Lower lobe of right lung (tissue), 2 donors: ENCODE measurements around the gene CDKAL1. TPM values are rescaled to one million over a fixed set of nuclear protein-coding genes. Genes with fewer than 3 reads are reported as not detected.
"Not testable (repeated sequence)": the region's sequence is repeated elsewhere in the genome, so short reads cannot be mapped to it uniquely, and the experiment has no call there.

Source experiments
- ATAC-seq, 2 donors: fragments of 200-7000 bp; cut with Tn5 transposase; one replicate each; pipeline ENCODE4 v1.9.1; 2020 to 2022; ENCODE audit warnings: mild to moderate bottlenecking in 2 of 2, moderate library complexity in 2 of 2
- DNase-seq: peaks from one replicate; pipeline ENCODE4 v3.0.0-alpha.2; 2020
- H3K27ac ChIP-seq: fragments of 200-600 bp; one replicate; pipeline ENCODE4 v1.8.0; 2022
- H3K27me3 ChIP-seq: fragments of 200-600 bp; one replicate; pipeline ENCODE4 v1.8.0; 2022; ENCODE audit warnings: low read depth
- H3K36me3 ChIP-seq: fragments of 200-600 bp; one replicate; pipeline ENCODE4 v1.8.0; 2022; ENCODE audit warnings: mild to moderate bottlenecking
- H3K4me1 ChIP-seq: fragments of 200-600 bp; one replicate; pipeline ENCODE4 v1.8.0; 2022
- H3K4me3 ChIP-seq: fragments of 200-600 bp; one replicate; pipeline ENCODE4 v1.8.0; 2022; ENCODE audit warnings: mild to moderate bottlenecking
- H3K9me3 ChIP-seq: fragments of 200-600 bp; one replicate; pipeline ENCODE4 v1.8.0; 2022
- intact Hi-C: fragments of 100-400 bp; cut with DNase I; formaldehyde crosslinking; loops from one replicate; pipeline ENCODE4 v1.11.0; 2022
- total RNA-seq: library from RNA; stranded (reverse); fragmentation: NEBNext Ultra II Directional; extraction: Animal tissue kit (Norgen Biotek cat#: 25700); gene quantifications from one replicate; pipeline ENCODE4 v1.2.1, GENCODE V29; 2021
- TF ChIP-seq, protein P1 (sequence below): fragments of 200-600 bp; IDR thresholded peaks from one replicate; pipeline ENCODE4 v1.8.0; 2022; ENCODE audit warnings: antibody characterized with exemption, mild to moderate bottlenecking
- donor health status: DM: no; HTN: yes; CAD: no; lungs with severe emphysema.

The CDKAL1 gene
- total RNA-seq, 1 donor from 2014 or later = 16.0 TPM

DNA sequence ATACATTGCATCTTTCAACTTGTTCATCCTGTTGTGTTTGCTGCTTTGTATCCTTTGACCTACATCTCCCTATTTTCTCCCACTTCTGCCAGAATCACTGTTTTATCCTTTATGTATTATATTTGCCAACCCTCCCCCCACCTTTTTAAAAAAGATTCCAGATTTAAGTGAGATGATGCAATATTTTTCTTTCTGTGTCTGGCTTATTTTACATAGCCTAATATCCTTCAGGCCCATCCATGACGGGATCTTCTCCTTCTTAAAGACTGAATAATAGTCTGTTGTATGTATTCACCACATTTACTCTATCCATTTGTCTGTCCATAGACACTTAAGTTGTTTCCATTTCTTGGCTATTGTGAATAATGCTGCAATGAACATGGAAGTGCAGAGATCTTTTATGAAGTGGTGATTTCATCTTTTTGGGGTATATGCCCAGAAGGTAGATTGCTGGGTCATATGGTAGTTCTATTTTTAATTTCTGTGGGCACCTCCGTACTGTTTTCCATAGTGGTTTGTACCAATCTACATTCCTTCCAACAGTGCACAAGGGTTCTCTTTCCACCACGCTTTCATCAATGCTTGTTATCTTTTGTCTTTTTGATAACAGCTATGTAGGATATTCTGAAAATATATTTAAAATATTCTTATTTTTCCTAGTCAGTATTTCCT is 181.0 kb downstream of the CDKAL1 start:
- ATAC-seq (no peak), DNase-seq (no peak)
- Histone ChIP-seq H3K27me3 (no peaks in the 10 kb centered on the region), H3K9me3 (no peaks in the 10 kb centered on the region), H3K36me3 (no peaks in the 10 kb centered on the region), H3K4me3 (no peak overlapping the region), H3K4me1 (no peaks in the 10 kb centered on the region), H3K27ac (no peak overlapping the region)
- TF ChIP-seq, protein P1, sequence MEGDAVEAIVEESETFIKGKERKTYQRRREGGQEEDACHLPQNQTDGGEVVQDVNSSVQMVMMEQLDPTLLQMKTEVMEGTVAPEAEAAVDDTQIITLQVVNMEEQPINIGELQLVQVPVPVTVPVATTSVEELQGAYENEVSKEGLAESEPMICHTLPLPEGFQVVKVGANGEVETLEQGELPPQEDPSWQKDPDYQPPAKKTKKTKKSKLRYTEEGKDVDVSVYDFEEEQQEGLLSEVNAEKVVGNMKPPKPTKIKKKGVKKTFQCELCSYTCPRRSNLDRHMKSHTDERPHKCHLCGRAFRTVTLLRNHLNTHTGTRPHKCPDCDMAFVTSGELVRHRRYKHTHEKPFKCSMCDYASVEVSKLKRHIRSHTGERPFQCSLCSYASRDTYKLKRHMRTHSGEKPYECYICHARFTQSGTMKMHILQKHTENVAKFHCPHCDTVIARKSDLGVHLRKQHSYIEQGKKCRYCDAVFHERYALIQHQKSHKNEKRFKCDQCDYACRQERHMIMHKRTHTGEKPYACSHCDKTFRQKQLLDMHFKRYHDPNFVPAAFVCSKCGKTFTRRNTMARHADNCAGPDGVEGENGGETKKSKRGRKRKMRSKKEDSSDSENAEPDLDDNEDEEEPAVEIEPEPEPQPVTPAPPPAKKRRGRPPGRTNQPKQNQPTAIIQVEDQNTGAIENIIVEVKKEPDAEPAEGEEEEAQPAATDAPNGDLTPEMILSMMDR = no peak
- intact Hi-C loops = no loop called here

DNA sequence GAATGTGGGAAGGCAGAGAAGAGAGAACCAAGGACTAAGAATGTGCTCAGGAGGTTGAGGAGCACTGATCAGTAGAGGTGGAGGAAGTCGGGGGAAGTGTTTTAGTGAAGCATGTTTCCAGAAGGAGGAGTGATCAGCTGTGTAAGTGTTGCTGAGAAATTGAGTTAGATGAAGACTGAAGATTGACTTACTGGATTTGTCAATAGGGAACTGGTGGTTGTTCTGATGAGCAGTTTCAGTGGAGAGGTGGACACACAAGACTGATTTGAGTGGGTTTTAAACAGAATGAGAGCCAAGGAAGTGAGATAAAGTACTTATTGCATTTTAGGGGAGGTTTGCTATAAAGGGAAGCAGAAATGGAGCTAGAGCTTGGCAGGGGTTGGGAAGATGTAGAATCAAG is 182.6 kb downstream of the CDKAL1 start:
- no peaks in the 10 kb centered on the region for H3K4me1 ChIP-seq
- H3K36me3 ChIP-seq = no peaks in the 10 kb centered on the region
- H3K27ac ChIP-seq = no peak overlapping the region
- DNase-seq (no peak), ATAC-seq (no peak)
- no peaks in the 10 kb centered on the region for H3K9me3 ChIP-seq
- intact Hi-C loops = no loop called here
- TF ChIP-seq, protein P1 = no peak
- H3K27me3 ChIP-seq = no peaks in the 10 kb centered on the region
- no peak overlapping the region for H3K4me3 ChIP-seq

DNA sequence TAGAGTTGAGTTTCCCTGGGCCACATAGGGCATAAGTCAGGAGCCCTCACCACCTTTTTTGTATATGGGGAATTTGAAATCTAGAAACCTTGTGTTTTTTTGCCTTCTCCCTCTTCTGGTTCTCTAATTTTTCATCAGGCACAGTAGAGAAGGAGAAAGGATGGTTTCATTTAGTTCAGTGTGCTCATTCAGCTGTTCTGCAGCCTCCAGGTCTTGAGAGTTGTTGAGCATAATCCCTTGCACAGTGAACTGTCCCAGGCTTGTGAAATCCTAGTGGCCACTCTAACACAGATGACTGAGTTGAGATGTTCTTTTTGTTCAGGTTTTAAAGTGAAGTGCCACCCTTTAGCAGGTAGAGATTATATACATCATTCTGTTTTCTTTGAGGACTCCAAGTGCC is 183.5 kb downstream of the CDKAL1 start:
- H3K4me1 ChIP-seq = no peaks in the 10 kb centered on the region
- H3K36me3 ChIP-seq = no peaks in the 10 kb centered on the region
- no peak for ATAC-seq
- no peak overlapping the region for H3K27ac ChIP-seq
- H3K9me3 ChIP-seq = no peaks in the 10 kb centered on the region
- H3K4me3 ChIP-seq = no peak overlapping the region
- TF ChIP-seq, protein P1 = no peak
- intact Hi-C loops = no loop called here
- no peaks in the 10 kb centered on the region for H3K27me3 ChIP-seq
- no peak for DNase-seq

DNA sequence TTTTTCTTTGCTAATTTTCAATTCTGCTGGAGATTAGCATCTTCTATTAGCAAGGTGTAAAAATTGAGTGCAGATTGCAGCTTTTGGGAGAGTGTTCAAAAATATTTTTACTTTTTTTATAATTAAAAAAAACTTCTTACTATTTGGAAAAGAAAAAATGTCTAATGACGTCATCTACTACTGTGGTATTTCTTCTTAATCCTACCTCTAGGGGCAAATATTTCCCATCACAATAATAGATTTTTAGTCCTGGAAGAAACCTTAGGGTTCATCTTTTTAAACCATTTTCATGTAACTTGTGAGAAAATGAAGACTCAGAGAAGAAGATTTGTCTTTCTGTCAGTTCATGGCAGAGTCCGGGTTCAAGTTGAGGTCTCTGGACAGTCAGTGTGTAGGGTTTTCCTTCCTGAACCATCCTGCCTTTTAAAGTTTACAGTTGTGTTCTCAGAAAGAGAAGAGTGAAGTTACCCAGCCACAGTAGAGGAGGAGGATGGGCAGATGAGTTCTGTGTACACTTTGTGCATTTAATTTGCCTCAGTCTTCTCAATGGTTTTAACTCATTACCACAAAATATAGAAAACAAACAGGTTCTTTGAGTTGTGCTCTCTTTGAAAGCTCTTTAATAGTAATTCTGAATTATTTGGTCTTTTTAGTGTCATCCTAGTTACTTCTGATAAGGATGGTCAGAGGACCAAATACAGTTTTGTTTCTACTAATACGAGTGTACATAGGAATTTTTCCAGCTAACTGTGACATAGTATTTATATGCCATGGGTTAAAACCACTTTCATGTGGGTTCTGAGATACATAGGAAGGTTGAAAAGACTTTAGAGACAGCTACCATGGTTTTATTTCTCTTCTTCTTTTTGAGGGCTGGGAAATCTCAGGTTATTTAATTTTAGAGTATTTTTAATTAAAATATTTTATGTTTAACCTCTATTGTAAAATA is 184.7 kb downstream of the CDKAL1 start:
- ATAC-seq (no peak), DNase-seq (no peak)
- TF ChIP-seq, protein P1 = no peak
- Histone ChIP-seq H3K9me3 (no peaks in the 10 kb centered on the region), H3K36me3 (no peaks in the 10 kb centered on the region), H3K27me3 (no peaks in the 10 kb centered on the region), H3K4me3 (no peak overlapping the region), H3K27ac (no peak overlapping the region), H3K4me1 (no peaks in the 10 kb centered on the region)
- intact Hi-C loops = no loop called here

DNA sequence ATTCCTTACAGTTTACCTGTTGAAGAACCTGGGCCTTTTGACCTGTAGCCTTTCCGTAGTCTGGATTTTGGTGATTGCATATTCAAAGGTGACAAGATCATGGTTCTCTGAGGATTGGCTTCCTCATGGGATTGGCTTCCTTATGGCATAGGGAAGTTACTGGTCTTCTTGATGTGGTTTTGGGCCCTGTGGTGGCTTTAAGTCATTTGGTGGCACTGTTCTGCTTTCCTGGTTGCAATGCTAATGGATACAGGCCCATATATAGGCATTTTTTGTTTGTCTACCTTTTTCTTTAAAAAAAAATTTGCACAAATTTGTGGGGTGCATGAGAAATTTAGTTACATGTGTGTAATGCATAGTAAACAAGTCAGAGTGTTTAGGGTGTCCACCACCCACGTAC is 185.7 kb downstream of the CDKAL1 start:
- Histone ChIP-seq H3K4me3 (no peak overlapping the region), H3K36me3 (no peaks in the 10 kb centered on the region), H3K9me3 (no peaks in the 10 kb centered on the region), H3K4me1 (no peaks in the 10 kb centered on the region), H3K27ac (no peak overlapping the region), H3K27me3 (no peaks in the 10 kb centered on the region)
- intact Hi-C loops = no loop called here
- TF ChIP-seq, protein P1 = no peak
- no peak for DNase-seq
- ATAC-seq = no peak

DNA sequence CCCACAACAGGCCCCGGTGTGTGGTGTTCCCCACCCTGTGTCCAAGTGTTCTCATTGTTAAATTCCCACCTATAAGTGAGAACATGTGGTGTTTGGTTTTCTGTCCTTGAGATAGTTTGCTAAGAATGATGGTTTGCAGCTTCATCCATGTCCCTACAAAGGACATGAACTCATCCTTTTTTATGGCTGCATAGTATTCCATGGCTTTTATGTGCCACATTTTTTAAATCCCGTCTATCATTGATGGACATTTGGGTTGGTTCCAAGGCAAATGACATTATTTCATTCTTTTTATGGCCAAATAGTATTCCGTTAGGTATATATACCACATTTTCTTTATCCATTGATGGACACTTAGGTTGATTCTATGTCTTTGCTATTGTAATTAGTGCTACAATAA is 186.9 kb downstream of the CDKAL1 start:
- H3K4me3 ChIP-seq, H3K27ac ChIP-seq, intact Hi-C loops, H3K36me3 ChIP-seq, ATAC-seq, DNase-seq, H3K27me3 ChIP-seq, H3K4me1 ChIP-seq, H3K9me3 ChIP-seq: not testable (repeated sequence)
